NT2/D1 (cell line): Measurements from ENCODE around the gene TRIM71.

Experiments
- SUZ12 ChIP-seq: IDR thresholded peaks from 2 replicates; pipeline ENCODE4 v1.6.1; 2011; ENCODE audit not compliant: insufficient read length, insufficient read depth; ENCODE audit errors: extremely low read depth
- YY1 ChIP-seq: IDR thresholded peaks from 2 replicates; pipeline ENCODE4 v1.6.1; 2011; ENCODE audit not compliant: insufficient read length, insufficient read depth
- ZNF274 ChIP-seq: IDR thresholded peaks from 2 replicates; pipeline ENCODE4 v1.6.1; 2011; ENCODE audit warnings: mild to moderate bottlenecking, low read depth, low read length

DNA sequence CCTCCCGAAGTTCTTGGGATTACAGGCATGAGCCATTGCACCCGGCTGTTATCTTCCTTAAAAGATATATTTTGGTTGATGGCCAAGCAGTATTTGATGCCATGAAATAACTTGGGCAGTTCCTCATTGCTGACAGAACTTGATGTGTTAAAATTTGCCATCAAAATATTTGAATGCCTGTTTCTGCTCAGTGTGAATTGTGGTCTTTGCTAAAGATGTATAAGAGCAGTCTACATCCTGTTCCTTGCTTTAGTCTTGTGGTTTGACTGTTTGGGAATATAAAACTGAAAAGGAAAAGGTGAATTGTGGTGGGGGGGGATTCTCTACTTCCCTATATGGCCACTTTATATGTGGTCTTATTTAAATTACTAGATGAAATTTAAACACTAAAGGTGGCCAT is 14.0 kb downstream of the TRIM71 start:
- no peak for TF ChIP-seq YY1
- no peak for TF ChIP-seq ZNF274
- no peak for TF ChIP-seq SUZ12
